ENCODE data around the gene ATAD1.
"Not testable (repeated sequence)": the region's sequence is repeated elsewhere in the genome, so short reads cannot be mapped to it uniquely, and the experiment has no call there.

ATAD1 gene

DNA sequence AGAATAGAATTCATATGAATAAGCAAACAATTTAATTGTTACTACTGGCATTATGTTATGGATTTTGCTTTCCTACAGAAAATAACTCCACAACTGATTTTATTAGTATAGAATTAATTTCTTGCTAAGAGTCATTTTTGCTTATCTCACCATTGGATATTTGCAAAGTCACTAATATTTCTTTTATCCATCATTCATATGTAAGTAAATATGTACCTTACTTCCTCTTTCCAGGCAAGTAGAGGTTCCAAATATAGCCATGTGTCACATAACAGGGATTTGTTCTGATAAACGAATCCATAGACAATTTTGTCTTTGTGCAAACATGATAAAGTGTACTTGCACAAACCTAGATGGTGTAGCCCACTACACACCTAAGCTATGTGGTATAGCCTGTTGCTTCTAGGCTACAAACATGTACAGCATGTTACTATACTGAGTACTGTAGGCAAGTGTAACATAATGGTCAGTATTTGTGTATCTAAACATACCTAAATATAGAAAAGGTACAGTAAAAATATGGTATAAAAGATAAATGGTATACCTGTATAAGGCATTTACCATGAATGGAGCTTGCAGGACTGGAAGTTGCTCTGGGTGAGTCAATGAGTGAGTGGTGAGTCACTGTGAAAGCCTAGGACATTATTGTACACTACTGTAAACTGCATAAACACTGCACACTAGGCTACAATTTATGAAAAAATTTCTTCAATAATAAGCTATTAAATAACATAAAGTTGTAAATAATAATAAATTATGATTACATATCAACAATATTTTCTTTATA lies 27.0 kb upstream of the ATAD1 start:
- Histone ChIP-seq H3K9me3 (ENCODE audit: control insufficient read depth, low read length) (no peaks in the 10 kb centered on the region), H3K4me3 (ENCODE audit: low read length) (no peak overlapping the region), H3K36me3 (ENCODE audit: control insufficient read depth, insufficient read depth, low read length, severe bottlenecking) (no peaks in the 10 kb centered on the region), H3K4me1 (ENCODE audit: control insufficient read depth, insufficient read depth, low read length) (peaks cover 13% of the 10 kb centered on the region), H3K9ac (ENCODE audit: low read length) (no peak overlapping the region), H3K27me3 (replicated peaks; ENCODE audit: control insufficient read depth, insufficient read depth, low read length) (no peaks in the 10 kb centered on the region)
- peak; percentile 44 for DNase-seq (ENCODE audit: low read depth)

DNA sequence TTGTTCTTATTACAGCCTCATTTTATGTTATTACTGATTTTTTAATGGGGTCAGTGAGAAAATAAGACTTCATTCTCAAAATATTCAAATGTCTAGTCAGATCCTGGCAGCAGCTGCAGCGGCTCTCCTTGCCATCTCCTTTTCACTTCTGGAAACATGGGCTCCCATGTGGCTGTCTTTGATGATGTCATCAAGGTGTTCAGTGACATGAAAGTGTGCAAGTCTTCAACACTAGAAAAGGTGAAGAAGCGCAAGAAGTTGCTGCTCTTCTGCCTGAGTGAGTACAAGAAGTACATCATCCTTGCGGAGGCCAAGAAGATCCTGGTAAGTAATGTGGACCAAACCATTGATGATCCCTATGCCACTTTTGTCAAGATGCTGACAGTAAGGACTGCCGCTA lies 25.7 kb upstream of the ATAD1 start:
- peaks cover 13% of the 10 kb centered on the region for H3K4me1 ChIP-seq (ENCODE audit: control insufficient read depth, insufficient read depth, low read length)
- no peak for DNase-seq (ENCODE audit: low read depth)
- H3K9ac ChIP-seq (ENCODE audit: low read length): peak overlapping the region; percentile 47
- H3K36me3 ChIP-seq (ENCODE audit: control insufficient read depth, insufficient read depth, low read length, severe bottlenecking): no peaks in the 10 kb centered on the region
- H3K4me3 ChIP-seq (ENCODE audit: low read length): no peak overlapping the region
- H3K9me3 ChIP-seq (ENCODE audit: control insufficient read depth, low read length): no peaks in the 10 kb centered on the region
- H3K27me3 ChIP-seq (replicated peaks; ENCODE audit: control insufficient read depth, insufficient read depth, low read length): no peaks in the 10 kb centered on the region

GRCh38 chr10:87842776-87843497 lies 24.9 kb upstream of the ATAD1 start:
- H3K4me1 ChIP-seq (ENCODE audit: control insufficient read depth, insufficient read depth, low read length): peaks cover 13% of the 10 kb centered on the region

DNA sequence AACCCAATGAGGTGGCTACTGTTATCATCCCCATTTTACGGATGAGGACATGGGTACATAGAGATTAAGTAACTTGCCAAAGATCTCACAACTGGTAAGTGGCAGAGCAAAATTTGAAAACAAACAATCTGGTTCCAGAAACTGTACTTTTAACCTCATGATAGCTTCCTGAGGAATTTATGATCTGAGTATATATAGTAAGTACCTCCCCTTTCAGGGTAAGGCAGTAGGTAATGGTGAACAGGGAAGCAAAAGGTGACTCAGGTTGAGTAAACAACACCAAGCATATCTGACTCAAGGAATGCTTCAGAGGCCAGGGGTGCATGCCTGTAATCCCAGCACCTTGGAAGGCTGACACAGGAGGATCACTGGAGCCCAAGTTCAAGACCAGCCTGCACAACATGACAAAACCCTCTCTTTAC lies 24.2 kb upstream of the ATAD1 start:
- Histone ChIP-seq H3K9me3 (ENCODE audit: control insufficient read depth, low read length) (no peaks in the 10 kb centered on the region), H3K9ac (ENCODE audit: low read length) (no peak overlapping the region), H3K4me1 (ENCODE audit: control insufficient read depth, insufficient read depth, low read length) (peaks cover 13% of the 10 kb centered on the region), H3K27me3 (replicated peaks; ENCODE audit: control insufficient read depth, insufficient read depth, low read length) (no peaks in the 10 kb centered on the region), H3K4me3 (ENCODE audit: low read length) (no peak overlapping the region), H3K36me3 (ENCODE audit: control insufficient read depth, insufficient read depth, low read length, severe bottlenecking) (no peaks in the 10 kb centered on the region)
- no peak for DNase-seq (ENCODE audit: low read depth)

More at GRCh38 chr10:87842776-87843497, 24.9 kb upstream of the ATAD1 start:
- Histone ChIP-seq H3K9ac (ENCODE audit: low read length) (peak overlapping the region; percentile 47), H3K36me3 (ENCODE audit: control insufficient read depth, insufficient read depth, low read length, severe bottlenecking) (no peaks in the 10 kb centered on the region), H3K4me3 (ENCODE audit: low read length) (no peak overlapping the region), H3K9me3 (ENCODE audit: control insufficient read depth, low read length) (no peaks in the 10 kb centered on the region), H3K27me3 (replicated peaks; ENCODE audit: control insufficient read depth, insufficient read depth, low read length) (no peaks in the 10 kb centered on the region)
- peak; percentile 80 for DNase-seq (ENCODE audit: low read depth)

DNA sequence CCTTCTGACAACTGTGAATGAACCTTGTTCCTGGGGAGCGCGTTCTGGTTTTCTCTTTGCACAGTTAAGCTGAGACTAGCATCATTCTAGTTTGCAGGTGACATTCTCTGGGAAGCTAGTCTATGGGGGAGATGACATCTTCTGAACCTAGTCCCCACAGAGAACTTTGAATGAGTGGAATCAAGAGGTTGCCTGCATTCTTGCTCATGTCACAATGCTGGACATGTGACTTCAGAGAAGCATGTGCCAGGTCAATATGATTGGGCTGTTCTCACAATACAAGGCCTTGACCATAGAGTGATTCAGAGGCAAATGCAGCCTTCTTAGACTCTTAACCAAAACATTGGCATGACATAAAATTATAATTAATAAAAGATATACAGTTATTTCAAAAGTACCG lies 23.2 kb upstream of the ATAD1 start:
- no peak for DNase-seq (ENCODE audit: low read depth)
- peaks cover 13% of the 10 kb centered on the region for H3K4me1 ChIP-seq (ENCODE audit: control insufficient read depth, insufficient read depth, low read length)
- H3K27me3 ChIP-seq (replicated peaks; ENCODE audit: control insufficient read depth, insufficient read depth, low read length): no peaks in the 10 kb centered on the region
- no peaks in the 10 kb centered on the region for H3K9me3 ChIP-seq (ENCODE audit: control insufficient read depth, low read length)
- no peak overlapping the region for H3K9ac ChIP-seq (ENCODE audit: low read length)
- no peaks in the 10 kb centered on the region for H3K36me3 ChIP-seq (ENCODE audit: control insufficient read depth, insufficient read depth, low read length, severe bottlenecking)
- no peak overlapping the region for H3K4me3 ChIP-seq (ENCODE audit: low read length)

DNA sequence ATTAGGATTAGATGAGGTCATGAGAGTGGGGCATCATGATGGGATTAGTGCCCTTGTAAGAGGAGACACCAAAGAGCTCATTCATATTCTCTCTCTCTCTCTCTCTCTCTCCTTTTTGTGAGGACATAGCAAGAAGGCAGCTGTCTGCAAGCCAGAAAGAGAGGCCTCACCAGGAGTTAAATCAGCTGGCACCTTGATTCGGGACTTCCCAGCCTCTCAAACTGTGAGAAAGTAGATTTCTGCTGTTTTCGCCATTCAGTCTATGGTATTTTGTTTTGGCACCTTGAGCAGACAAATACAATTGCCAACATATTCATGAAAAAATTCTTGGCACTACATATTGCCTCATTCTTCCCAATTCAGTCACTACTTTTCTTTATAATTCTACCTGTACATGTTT lies 20.6 kb upstream of the ATAD1 start:
- Histone ChIP-seq H3K36me3 (ENCODE audit: control insufficient read depth, insufficient read depth, low read length, severe bottlenecking) (no peaks in the 10 kb centered on the region), H3K9ac (ENCODE audit: low read length) (no peak overlapping the region), H3K9me3 (ENCODE audit: control insufficient read depth, low read length) (no peaks in the 10 kb centered on the region), H3K4me1 (ENCODE audit: control insufficient read depth, insufficient read depth, low read length) (peaks cover 12% of the 10 kb centered on the region), H3K27me3 (replicated peaks; ENCODE audit: control insufficient read depth, insufficient read depth, low read length) (no peaks in the 10 kb centered on the region), H3K4me3 (ENCODE audit: low read length) (no peak overlapping the region)
- DNase-seq (ENCODE audit: low read depth): no peak

DNA sequence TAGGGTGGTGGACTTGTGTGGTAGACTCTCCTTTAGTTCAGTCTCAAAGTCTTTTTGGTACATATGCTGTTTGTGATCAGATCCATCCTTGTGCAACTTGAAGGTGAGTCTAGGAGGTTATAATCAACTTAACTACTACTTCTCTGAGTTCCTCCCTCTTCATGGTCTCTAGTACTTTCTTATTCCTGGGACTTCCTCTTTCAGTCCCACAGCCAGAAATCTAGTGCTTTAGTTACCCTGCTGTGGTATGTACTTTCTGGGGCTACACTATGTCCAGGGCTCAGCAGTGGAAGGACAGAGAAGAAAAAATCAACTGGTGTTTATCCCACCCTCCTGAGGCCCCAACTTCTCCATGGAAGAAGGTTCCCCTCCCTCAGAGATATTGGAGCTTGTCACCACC lies 19.4 kb upstream of the ATAD1 start:
- no peaks in the 10 kb centered on the region for H3K36me3 ChIP-seq (ENCODE audit: control insufficient read depth, insufficient read depth, low read length, severe bottlenecking)
- no peak overlapping the region for H3K4me3 ChIP-seq (ENCODE audit: low read length)
- no peak for DNase-seq (ENCODE audit: low read depth)
- no peaks in the 10 kb centered on the region for H3K9me3 ChIP-seq (ENCODE audit: control insufficient read depth, low read length)
- H3K27me3 ChIP-seq (replicated peaks; ENCODE audit: control insufficient read depth, insufficient read depth, low read length): no peaks in the 10 kb centered on the region
- no peak overlapping the region for H3K9ac ChIP-seq (ENCODE audit: low read length)
- H3K4me1 ChIP-seq (ENCODE audit: control insufficient read depth, insufficient read depth, low read length): peaks cover 2% of the 10 kb centered on the region

GRCh38 chr10:87836098-87836497 lies 18.1 kb upstream of the ATAD1 start:
- Histone ChIP-seq H3K27me3 (replicated peaks; ENCODE audit: control insufficient read depth, insufficient read depth, low read length) (no peaks in the 10 kb centered on the region), H3K9me3 (ENCODE audit: control insufficient read depth, low read length) (no peaks in the 10 kb centered on the region), H3K4me1 (ENCODE audit: control insufficient read depth, insufficient read depth, low read length) (no peaks in the 10 kb centered on the region), H3K9ac (ENCODE audit: low read length) (no peak overlapping the region), H3K4me3 (ENCODE audit: low read length) (no peak overlapping the region), H3K36me3 (ENCODE audit: control insufficient read depth, insufficient read depth, low read length, severe bottlenecking) (no peaks in the 10 kb centered on the region)
- no peak for DNase-seq (ENCODE audit: low read depth)

- H3K27me3 ChIP-seq (replicated peaks; ENCODE audit: control insufficient read depth, insufficient read depth, low read length): no peaks in the 10 kb centered on the region
- no peaks in the 10 kb centered on the region for H3K4me1 ChIP-seq (ENCODE audit: control insufficient read depth, insufficient read depth, low read length)
- no peak for DNase-seq (ENCODE audit: low read depth)
- H3K9me3 ChIP-seq (ENCODE audit: control insufficient read depth, low read length): no peaks in the 10 kb centered on the region
- H3K36me3 ChIP-seq (ENCODE audit: control insufficient read depth, insufficient read depth, low read length, severe bottlenecking): no peaks in the 10 kb centered on the region
- H3K9ac ChIP-seq (ENCODE audit: low read length): no peak overlapping the region
- H3K4me3 ChIP-seq (ENCODE audit: low read length): no peak overlapping the region
These were observed 12.1 kb upstream of the ATAD1 start for GRCh38 chr10:87829986-87830729.

DNA sequence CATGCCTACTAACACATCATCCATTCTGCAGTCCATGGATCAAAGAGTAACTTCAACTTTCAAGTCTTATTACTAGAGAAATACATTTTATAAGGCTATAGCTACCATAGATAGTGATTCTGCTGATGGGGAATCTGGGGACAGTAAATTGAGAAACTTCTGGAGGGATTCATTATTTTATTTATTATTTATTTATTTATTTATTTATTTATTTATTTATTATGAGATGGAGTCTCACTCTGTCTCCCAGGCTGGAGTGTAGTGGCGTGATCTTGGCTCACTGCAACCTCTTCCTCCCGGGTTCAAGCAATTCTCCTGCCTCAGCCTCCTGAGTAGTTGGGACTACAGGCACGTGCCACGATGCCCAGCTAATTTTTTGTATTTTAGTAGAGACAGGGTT lies 11.0 kb upstream of the ATAD1 start:
- DNase-seq (ENCODE audit: low read depth); H3K4me1 ChIP-seq (ENCODE audit: control insufficient read depth, insufficient read depth, low read length); H3K27me3 ChIP-seq (replicated peaks; ENCODE audit: control insufficient read depth, insufficient read depth, low read length); H3K36me3 ChIP-seq (ENCODE audit: control insufficient read depth, insufficient read depth, low read length, severe bottlenecking); H3K9ac ChIP-seq (ENCODE audit: low read length); H3K4me3 ChIP-seq (ENCODE audit: low read length); H3K9me3 ChIP-seq (ENCODE audit: control insufficient read depth, low read length): not testable (repeated sequence)

GRCh38 chr10:87827681-87828080 lies 9.7 kb upstream of the ATAD1 start:
- no peaks in the 10 kb centered on the region for H3K4me1 ChIP-seq (ENCODE audit: control insufficient read depth, insufficient read depth, low read length)
- H3K9ac ChIP-seq (ENCODE audit: low read length): no peak overlapping the region
- no peaks in the 10 kb centered on the region for H3K36me3 ChIP-seq (ENCODE audit: control insufficient read depth, insufficient read depth, low read length, severe bottlenecking)
- no peak overlapping the region for H3K4me3 ChIP-seq (ENCODE audit: low read length)
- no peaks in the 10 kb centered on the region for H3K27me3 ChIP-seq (replicated peaks; ENCODE audit: control insufficient read depth, insufficient read depth, low read length)
- H3K9me3 ChIP-seq (ENCODE audit: control insufficient read depth, low read length): no peaks in the 10 kb centered on the region
- no peak for DNase-seq (ENCODE audit: low read depth)
